SK-N-SH treated with all-trans-retinoic acid at 6 μM for 48 hours (cell line): Measurements from ENCODE around the gene PLEKHB1.
"Not testable (repeated sequence)": the region's sequence is repeated elsewhere in the genome, so short reads cannot be mapped to it uniquely, and the experiment has no call there.

Experiments used
- ATAC-seq: fragments of 200-7000 bp; cut with Tn5 transposase; 3 replicates; pipeline ENCODE4 v1.9.1; 2020; ENCODE audit warnings: mild to moderate bottlenecking, moderate library complexity
- ARNTL ChIP-seq: fragments of 450-650 bp; formaldehyde crosslinking; IDR thresholded peaks from 2 replicates; pipeline ENCODE4 v1.5.0; 2020; ENCODE audit warnings: low read depth, mild to moderate bottlenecking, moderate library complexity, borderline replicate concordance
- BACH2 ChIP-seq: fragments of 250-450 bp; sonication (Bioruptor Pico); IDR thresholded peaks from 2 replicates; pipeline ENCODE4 v1.9.0; 2021; ENCODE audit warnings: mild to moderate bottlenecking, borderline replicate concordance
- CREB5 ChIP-seq: fragments of 250-450 bp; sonication (Bioruptor Pico); IDR thresholded peaks from 2 replicates; pipeline ENCODE4 v1.5.1; 2020; ENCODE audit warnings: low read depth, mild to moderate bottlenecking, moderate library complexity
- CSDC2 ChIP-seq: fragments of 250-450 bp; sonication (Bioruptor Pico); IDR thresholded peaks from 2 replicates; pipeline ENCODE4 v1.5.0; 2020; ENCODE audit warnings: mild to moderate bottlenecking, moderate library complexity
- CSRNP3 ChIP-seq: fragments of 250-450 bp; sonication (Bioruptor Pico); IDR thresholded peaks from 2 replicates; pipeline ENCODE4 v1.5.1; 2021; ENCODE audit warnings: mild to moderate bottlenecking, moderate library complexity
- ESRRG ChIP-seq: fragments of 250-450 bp; sonication (Bioruptor Pico); IDR thresholded peaks from 2 replicates; pipeline ENCODE4 v1.6.1; 2021; ENCODE audit warnings: mild to moderate bottlenecking
- GLIS3 ChIP-seq: fragments of 250-450 bp; sonication (Bioruptor Pico); IDR thresholded peaks from 2 replicates; pipeline ENCODE4 v1.5.0; 2020; ENCODE audit warnings: mild to moderate bottlenecking, moderate library complexity
- ISL1 ChIP-seq: fragments of 250-450 bp; sonication (Bioruptor Pico); IDR thresholded peaks from 2 replicates; pipeline ENCODE4 v2.1.2; 2022; ENCODE audit warnings: mild to moderate bottlenecking, moderate library complexity
- OSR1 ChIP-seq: fragments of 250-450 bp; sonication (Bioruptor Pico); IDR thresholded peaks from 2 replicates; pipeline ENCODE4 v1.8.0; 2022; ENCODE audit warnings: moderate library complexity, mild to moderate bottlenecking, inconsistent platforms
- PATZ1 ChIP-seq: fragments of 250-450 bp; sonication (Bioruptor Pico); IDR thresholded peaks from 2 replicates; pipeline ENCODE4 v1.8.0; 2020; ENCODE audit warnings: mild to moderate bottlenecking, moderate library complexity, borderline replicate concordance
- PPARA ChIP-seq: fragments of 250-450 bp; sonication (Bioruptor Pico); IDR thresholded peaks from 2 replicates; pipeline ENCODE4 v1.5.0; 2020; ENCODE audit warnings: mild to moderate bottlenecking, borderline replicate concordance
- RARB ChIP-seq: fragments of 250-450 bp; sonication (Bioruptor Pico); IDR thresholded peaks from 2 replicates; pipeline ENCODE4 v1.8.0; 2021; ENCODE audit warnings: mild to moderate bottlenecking, moderate library complexity
- SNAI2 ChIP-seq: fragments of 250-450 bp; sonication (Bioruptor Pico); IDR thresholded peaks from 2 replicates; pipeline ENCODE4 v1.5.0; 2020; ENCODE audit warnings: mild to moderate bottlenecking, moderate library complexity
- TCF4 ChIP-seq: fragments of 250-450 bp; sonication (Bioruptor Pico); IDR thresholded peaks from 2 replicates; pipeline ENCODE4 v1.8.0; 2021; ENCODE audit warnings: mild to moderate bottlenecking, moderate library complexity, borderline replicate concordance
- TOX ChIP-seq: fragments of 250-450 bp; sonication (Bioruptor Pico); IDR thresholded peaks from 2 replicates; pipeline ENCODE4 v1.8.0; 2021; ENCODE audit warnings: mild to moderate bottlenecking, moderate library complexity, borderline replicate concordance
- TSHZ2 ChIP-seq: fragments of 250-450 bp; sonication (Bioruptor Pico); IDR thresholded peaks from 2 replicates; pipeline ENCODE4 v1.5.0; 2020; ENCODE audit warnings: mild to moderate bottlenecking, moderate library complexity
- ZC3H10 ChIP-seq: fragments of 250-450 bp; sonication (Bioruptor Pico); IDR thresholded peaks from 2 replicates; pipeline ENCODE4 v1.5.1; 2021; ENCODE audit warnings: mild to moderate bottlenecking, moderate library complexity
- ZFP3 ChIP-seq: fragments of 250-450 bp; sonication (Bioruptor Pico); IDR thresholded peaks from 2 replicates; pipeline ENCODE4 v1.5.0; 2020; ENCODE audit warnings: mild to moderate bottlenecking, moderate library complexity
- ZFP30 ChIP-seq: fragments of 450-650 bp; formaldehyde crosslinking; IDR thresholded peaks from 2 replicates; pipeline ENCODE4 v1.5.0; 2022; ENCODE audit warnings: mild to moderate bottlenecking, moderate library complexity
- ZNF565 ChIP-seq: fragments of 450-650 bp; formaldehyde crosslinking; conservative IDR thresholded peaks from 2 replicates; pipeline ENCODE4 v1.5.0; 2020; ENCODE audit warnings: low read depth, mild to moderate bottlenecking, moderate library complexity
- ZNF70 ChIP-seq: fragments of 450-650 bp; formaldehyde crosslinking; IDR thresholded peaks from 2 replicates; pipeline ENCODE4 v1.5.0; 2020; ENCODE audit warnings: mild to moderate bottlenecking, moderate library complexity
- ZNF8 ChIP-seq: fragments of 450-650 bp; formaldehyde crosslinking; IDR thresholded peaks from 2 replicates; pipeline ENCODE4 v1.5.0; 2020; ENCODE audit warnings: mild to moderate bottlenecking, moderate library complexity

PLEKHB1 gene

GRCh38 chr11:73664877-73665276 lies 18.5 kb downstream of the PLEKHB1 start:
- TF ChIP-seq RARB (CRISPR knock-in tag) (no peak), GLIS3 (CRISPR knock-in tag) (no peak), TCF4 (CRISPR knock-in tag) (no peak), CSRNP3 (CRISPR knock-in tag) (no peak), ZNF70 (CRISPR knock-in tag) (no peak), ZNF8 (no peak), SNAI2 (no peak), CREB5 (CRISPR knock-in tag) (no peak), ZFP3 (CRISPR knock-in tag) (no peak), ARNTL (no peak), PATZ1 (no peak), ZC3H10 (CRISPR knock-in tag) (no peak)
- ATAC-seq, result no peak

GRCh38 chr11:73667891-73668290 lies 21.5 kb downstream of the PLEKHB1 start:
- no peak for TF ChIP-seq ZC3H10 (CRISPR knock-in tag)
- TF ChIP-seq PATZ1, result no peak
- no peak for TF ChIP-seq OSR1
- no peak for TF ChIP-seq SNAI2
- ATAC-seq, result no peak

- ATAC-seq, result no peak
- no peak for TF ChIP-seq PATZ1
Measured at GRCh38 chr11:73670808-73671207, 24.4 kb downstream of the PLEKHB1 start.

- ATAC-seq, result no peak
- TF ChIP-seq TOX (CRISPR knock-in tag), result no peak
- no peak for TF ChIP-seq PPARA
- TF ChIP-seq CSRNP3 (CRISPR knock-in tag), result no peak
- no peak for TF ChIP-seq ZNF565 (CRISPR knock-in tag)
- TF ChIP-seq ZNF70 (CRISPR knock-in tag), result no peak
- TF ChIP-seq PATZ1, result no peak
- TF ChIP-seq ISL1, result no peak
- TF ChIP-seq CSDC2 (CRISPR knock-in tag), result no peak
- TF ChIP-seq ARNTL, result no peak
- no peak for TF ChIP-seq ESRRG (CRISPR knock-in tag)
- no peak for TF ChIP-seq ZFP30 (CRISPR knock-in tag)
- no peak for TF ChIP-seq ZNF8
- TF ChIP-seq ZC3H10 (CRISPR knock-in tag), result no peak
- no peak for TF ChIP-seq TSHZ2 (CRISPR knock-in tag)
- no peak for TF ChIP-seq BACH2 (CRISPR knock-in tag)
Measured at GRCh38 chr11:73671701-73672100, 25.3 kb downstream of the PLEKHB1 start.

- not testable (repeated sequence) for ATAC-seq
Measured at GRCh38 chr11:73676552-73676951, 30.2 kb downstream of the PLEKHB1 start.
